WTC11 (cell line): ENCODE results near the gene ZSCAN18. TPM values are rescaled to one million over a fixed set of nuclear protein-coding genes. Genes with fewer than 3 reads are reported as not detected.

ENCODE experiments used
- ATF1 ChIP-seq: sonication (generic); formaldehyde crosslinking; IDR thresholded peaks from 2 replicates; pipeline ENCODE4 v1.8.1; 2023; ENCODE audit warnings: mild to moderate bottlenecking, moderate library complexity, missing genetic modification reagents
- CREB1 ChIP-seq: sonication (generic); formaldehyde crosslinking; IDR thresholded peaks from 2 replicates; pipeline ENCODE4 v1.8.0; 2023; ENCODE audit warnings: mild to moderate bottlenecking, missing genetic modification reagents
- HMGA2 ChIP-seq: fragments of 250-450 bp; sonication (Bioruptor Pico); IDR thresholded peaks from 2 replicates; pipeline ENCODE4 v1.4.0; 2021; ENCODE audit warnings: mild to moderate bottlenecking, moderate library complexity
- JAZF1 ChIP-seq: fragments of 250-450 bp; sonication (Bioruptor Pico); IDR thresholded peaks from 2 replicates; pipeline ENCODE4 v1.9.0; 2021; ENCODE audit warnings: moderate library complexity, mild to moderate bottlenecking, inconsistent platforms
- NR2C2 ChIP-seq: sonication (generic); formaldehyde crosslinking; IDR thresholded peaks from 2 replicates; pipeline ENCODE4 v1.8.0; 2022; ENCODE audit warnings: mild to moderate bottlenecking, missing genetic modification reagents
- SP1 ChIP-seq: sonication (generic); formaldehyde crosslinking; conservative IDR thresholded peaks from 2 replicates; pipeline ENCODE4 v1.8.1; 2022; ENCODE audit warnings: missing genetic modification reagents
- ZNF121 ChIP-seq: sonication (generic); formaldehyde crosslinking; IDR thresholded peaks from 2 replicates; pipeline ENCODE4 v1.8.0; 2023; ENCODE audit warnings: missing genetic modification reagents
- ZNF263 ChIP-seq: sonication (generic); formaldehyde crosslinking; IDR thresholded peaks from 2 replicates; pipeline ENCODE4 v1.8.1; 2022; ENCODE audit warnings: low read depth, mild to moderate bottlenecking, moderate library complexity, missing genetic modification reagents
- ZNF317 ChIP-seq: sonication (generic); formaldehyde crosslinking; IDR thresholded peaks from 2 replicates; pipeline ENCODE4 v1.8.1; 2023; ENCODE audit warnings: low read depth, mild to moderate bottlenecking, moderate library complexity, missing genetic modification reagents, borderline replicate concordance
- ZNF423 ChIP-seq: fragments of 250-450 bp; sonication (Bioruptor Pico); IDR thresholded peaks from 2 replicates; pipeline ENCODE4 v2.1.2; 2022; ENCODE audit warnings: mild to moderate bottlenecking, moderate library complexity
- total RNA-seq: library from RNA; stranded (reverse); gene quantifications from 3 replicates; pipeline ENCODE4 v1.2.3, GENCODE V29; 2021
- TF ChIP-seq, protein P1 (sequence below): fragments of 250-450 bp; sonication (Bioruptor Pico); conservative IDR thresholded peaks from 2 replicates; pipeline ENCODE4 v1.9.0; 2021; ENCODE audit warnings: mild to moderate bottlenecking
- TF ChIP-seq, protein P2 (sequence below): sonication (generic); formaldehyde crosslinking; IDR thresholded peaks from 2 replicates; pipeline ENCODE4 v1.8.1; 2023; ENCODE audit warnings: mild to moderate bottlenecking, missing genetic modification reagents
- TF ChIP-seq, protein P3 (sequence below): fragments of 250-450 bp; sonication (Bioruptor Pico); IDR thresholded peaks from 2 replicates; pipeline ENCODE4 v1.9.0; 2021; ENCODE audit warnings: moderate library complexity, mild to moderate bottlenecking, inconsistent platforms, borderline replicate concordance
- TF ChIP-seq, protein P4 (sequence below): sonication (generic); formaldehyde crosslinking; IDR thresholded peaks from 2 replicates; pipeline ENCODE4 v1.8.0; 2022; ENCODE audit warnings: mild to moderate bottlenecking, missing genetic modification reagents
- TF ChIP-seq, protein P5 (sequence below): fragments of 250-450 bp; sonication (Bioruptor Pico); IDR thresholded peaks from 2 replicates; pipeline ENCODE4 v1.9.0; 2021; ENCODE audit warnings: mild to moderate bottlenecking
- TF ChIP-seq, protein P6 (sequence below): sonication (generic); formaldehyde crosslinking; IDR thresholded peaks from 2 replicates; pipeline ENCODE4 v1.8.1; 2023; ENCODE audit warnings: mild to moderate bottlenecking, moderate library complexity, missing genetic modification reagents
- TF ChIP-seq, protein P7 (sequence below): sonication (generic); formaldehyde crosslinking; conservative IDR thresholded peaks from 2 replicates; pipeline ENCODE4 v1.8.1; 2022; ENCODE audit warnings: mild to moderate bottlenecking, missing genetic modification reagents
- TF ChIP-seq, protein P8 (sequence below): sonication (generic); formaldehyde crosslinking; IDR thresholded peaks from 2 replicates; pipeline ENCODE4 v1.8.0; 2023; ENCODE audit warnings: missing genetic modification reagents

The ZSCAN18 gene
- total RNA-seq, 1 experiment from 2014 or later: 55.9 TPM

DNA sequence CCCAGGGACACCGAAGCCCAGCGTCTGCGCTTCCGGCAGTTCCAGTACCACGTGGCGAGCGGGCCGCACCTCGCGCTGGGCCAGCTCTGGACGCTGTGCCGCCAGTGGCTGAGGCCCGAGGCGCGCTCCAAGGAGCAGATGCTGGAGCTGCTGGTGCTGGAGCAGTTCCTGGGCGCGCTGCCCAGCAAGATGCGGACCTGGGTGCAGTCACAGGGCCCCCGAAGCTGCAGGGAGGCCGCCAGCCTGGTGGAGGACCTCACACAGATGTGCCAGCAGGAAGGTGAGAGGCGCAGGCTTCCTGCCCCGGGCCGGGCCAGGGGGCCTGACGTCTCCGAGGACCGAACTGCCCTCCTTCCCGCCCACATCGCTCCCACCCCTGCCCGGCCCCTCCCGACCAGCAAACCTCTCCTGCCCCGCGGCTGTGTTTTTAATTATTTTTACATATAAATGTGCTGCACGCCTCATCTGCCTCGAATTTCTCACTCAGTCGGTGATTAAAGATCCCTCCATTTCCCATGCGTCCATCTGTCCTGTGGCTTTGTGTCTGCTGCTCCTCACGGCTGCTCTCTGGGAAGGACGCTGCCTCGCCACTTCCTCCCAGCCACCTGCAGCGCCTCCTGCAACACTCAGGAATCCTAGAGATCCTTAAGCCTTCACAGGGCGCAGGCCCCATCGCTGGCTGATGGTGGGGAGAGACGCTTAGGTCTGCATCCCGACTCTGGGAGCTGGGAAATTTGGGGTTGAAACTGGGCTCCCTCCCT lies 59.9 kb downstream of the ZSCAN18 start (continued):
- TF ChIP-seq, protein P1, sequence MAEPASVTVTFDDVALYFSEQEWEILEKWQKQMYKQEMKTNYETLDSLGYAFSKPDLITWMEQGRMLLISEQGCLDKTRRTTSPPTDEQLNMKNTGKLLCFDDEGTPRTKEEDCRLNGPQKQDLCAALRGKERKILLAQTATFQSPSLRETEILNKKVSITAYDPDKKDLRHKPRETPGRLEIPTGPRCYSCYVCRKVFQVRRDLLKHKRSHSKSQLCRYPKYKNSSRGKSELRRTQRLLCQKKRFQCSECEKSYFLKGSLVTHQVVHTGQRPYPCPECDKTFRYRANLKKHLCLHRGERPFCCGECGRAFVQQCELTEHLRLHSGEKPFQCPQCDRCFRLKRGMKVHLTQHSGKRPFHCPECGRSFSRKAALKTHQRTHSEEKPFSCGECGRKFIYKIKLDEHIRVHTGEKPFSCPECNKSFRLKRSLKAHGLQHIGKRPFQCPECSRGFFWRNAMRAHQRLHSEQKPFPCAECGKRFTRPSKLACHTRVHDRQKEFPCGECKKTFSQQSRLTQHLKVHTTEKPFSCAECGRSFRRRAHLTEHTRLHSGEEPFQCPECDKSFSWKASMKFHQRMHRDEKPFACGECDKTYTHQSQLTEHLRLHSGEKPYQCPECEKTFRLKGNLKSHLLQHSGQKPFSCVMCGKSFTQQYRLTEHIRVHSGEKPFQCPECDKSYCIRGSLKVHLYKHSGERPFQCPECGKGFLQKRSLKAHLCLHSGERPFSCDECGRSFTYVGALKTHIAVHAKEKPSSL (CRISPR knock-in tag): no peak
- TF ChIP-seq NR2C2 (CRISPR knock-in tag) (no peak), ZNF317 (CRISPR knock-in tag) (peak; percentile 87), ZNF263 (CRISPR knock-in tag) (no peak), CREB1 (CRISPR knock-in tag) (no peak), ZNF423 (CRISPR knock-in tag) (no peak), ATF1 (no peak), HMGA2 (CRISPR knock-in tag) (no peak), ZNF121 (CRISPR knock-in tag) (no peak), JAZF1 (no peak), SP1 (CRISPR knock-in tag) (no peak)
- TF ChIP-seq, protein P2, sequence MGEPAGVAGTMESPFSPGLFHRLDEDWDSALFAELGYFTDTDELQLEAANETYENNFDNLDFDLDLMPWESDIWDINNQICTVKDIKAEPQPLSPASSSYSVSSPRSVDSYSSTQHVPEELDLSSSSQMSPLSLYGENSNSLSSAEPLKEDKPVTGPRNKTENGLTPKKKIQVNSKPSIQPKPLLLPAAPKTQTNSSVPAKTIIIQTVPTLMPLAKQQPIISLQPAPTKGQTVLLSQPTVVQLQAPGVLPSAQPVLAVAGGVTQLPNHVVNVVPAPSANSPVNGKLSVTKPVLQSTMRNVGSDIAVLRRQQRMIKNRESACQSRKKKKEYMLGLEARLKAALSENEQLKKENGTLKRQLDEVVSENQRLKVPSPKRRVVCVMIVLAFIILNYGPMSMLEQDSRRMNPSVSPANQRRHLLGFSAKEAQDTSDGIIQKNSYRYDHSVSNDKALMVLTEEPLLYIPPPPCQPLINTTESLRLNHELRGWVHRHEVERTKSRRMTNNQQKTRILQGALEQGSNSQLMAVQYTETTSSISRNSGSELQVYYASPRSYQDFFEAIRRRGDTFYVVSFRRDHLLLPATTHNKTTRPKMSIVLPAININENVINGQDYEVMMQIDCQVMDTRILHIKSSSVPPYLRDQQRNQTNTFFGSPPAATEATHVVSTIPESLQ (CRISPR knock-in tag): no peak
- TF ChIP-seq, protein P3, sequence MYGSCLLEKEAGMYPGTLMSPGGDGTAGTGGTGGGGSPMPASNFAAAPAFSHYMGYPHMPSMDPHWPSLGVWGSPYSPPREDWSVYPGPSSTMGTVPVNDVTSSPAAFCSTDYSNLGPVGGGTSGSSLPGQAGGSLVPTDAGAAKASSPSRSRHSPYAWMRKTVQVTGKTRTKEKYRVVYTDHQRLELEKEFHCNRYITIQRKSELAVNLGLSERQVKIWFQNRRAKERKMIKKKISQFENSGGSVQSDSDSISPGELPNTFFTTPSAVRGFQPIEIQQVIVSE (CRISPR knock-in tag): no peak
- TF ChIP-seq, protein P4, sequence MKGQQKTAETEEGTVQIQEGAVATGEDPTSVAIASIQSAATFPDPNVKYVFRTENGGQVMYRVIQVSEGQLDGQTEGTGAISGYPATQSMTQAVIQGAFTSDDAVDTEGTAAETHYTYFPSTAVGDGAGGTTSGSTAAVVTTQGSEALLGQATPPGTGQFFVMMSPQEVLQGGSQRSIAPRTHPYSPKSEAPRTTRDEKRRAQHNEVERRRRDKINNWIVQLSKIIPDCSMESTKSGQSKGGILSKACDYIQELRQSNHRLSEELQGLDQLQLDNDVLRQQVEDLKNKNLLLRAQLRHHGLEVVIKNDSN (CRISPR knock-in tag): peak; percentile 24; the same call in 1 of the 2 replicates
- TF ChIP-seq, protein P5, sequence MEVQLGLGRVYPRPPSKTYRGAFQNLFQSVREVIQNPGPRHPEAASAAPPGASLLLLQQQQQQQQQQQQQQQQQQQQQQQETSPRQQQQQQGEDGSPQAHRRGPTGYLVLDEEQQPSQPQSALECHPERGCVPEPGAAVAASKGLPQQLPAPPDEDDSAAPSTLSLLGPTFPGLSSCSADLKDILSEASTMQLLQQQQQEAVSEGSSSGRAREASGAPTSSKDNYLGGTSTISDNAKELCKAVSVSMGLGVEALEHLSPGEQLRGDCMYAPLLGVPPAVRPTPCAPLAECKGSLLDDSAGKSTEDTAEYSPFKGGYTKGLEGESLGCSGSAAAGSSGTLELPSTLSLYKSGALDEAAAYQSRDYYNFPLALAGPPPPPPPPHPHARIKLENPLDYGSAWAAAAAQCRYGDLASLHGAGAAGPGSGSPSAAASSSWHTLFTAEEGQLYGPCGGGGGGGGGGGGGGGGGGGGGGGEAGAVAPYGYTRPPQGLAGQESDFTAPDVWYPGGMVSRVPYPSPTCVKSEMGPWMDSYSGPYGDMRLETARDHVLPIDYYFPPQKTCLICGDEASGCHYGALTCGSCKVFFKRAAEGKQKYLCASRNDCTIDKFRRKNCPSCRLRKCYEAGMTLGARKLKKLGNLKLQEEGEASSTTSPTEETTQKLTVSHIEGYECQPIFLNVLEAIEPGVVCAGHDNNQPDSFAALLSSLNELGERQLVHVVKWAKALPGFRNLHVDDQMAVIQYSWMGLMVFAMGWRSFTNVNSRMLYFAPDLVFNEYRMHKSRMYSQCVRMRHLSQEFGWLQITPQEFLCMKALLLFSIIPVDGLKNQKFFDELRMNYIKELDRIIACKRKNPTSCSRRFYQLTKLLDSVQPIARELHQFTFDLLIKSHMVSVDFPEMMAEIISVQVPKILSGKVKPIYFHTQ (CRISPR knock-in tag): no peak
- TF ChIP-seq, protein P6, sequence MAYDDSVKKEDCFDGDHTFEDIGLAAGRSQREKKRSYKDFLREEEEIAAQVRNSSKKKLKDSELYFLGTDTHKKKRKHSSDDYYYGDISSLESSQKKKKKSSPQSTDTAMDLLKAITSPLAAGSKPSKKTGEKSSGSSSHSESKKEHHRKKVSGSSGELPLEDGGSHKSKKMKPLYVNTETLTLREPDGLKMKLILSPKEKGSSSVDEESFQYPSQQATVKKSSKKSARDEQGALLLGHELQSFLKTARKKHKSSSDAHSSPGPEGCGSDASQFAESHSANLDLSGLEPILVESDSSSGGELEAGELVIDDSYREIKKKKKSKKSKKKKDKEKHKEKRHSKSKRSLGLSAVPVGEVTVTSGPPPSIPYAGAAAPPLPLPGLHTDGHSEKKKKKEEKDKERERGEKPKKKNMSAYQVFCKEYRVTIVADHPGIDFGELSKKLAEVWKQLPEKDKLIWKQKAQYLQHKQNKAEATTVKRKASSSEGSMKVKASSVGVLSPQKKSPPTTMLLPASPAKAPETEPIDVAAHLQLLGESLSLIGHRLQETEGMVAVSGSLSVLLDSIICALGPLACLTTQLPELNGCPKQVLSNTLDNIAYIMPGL (CRISPR knock-in tag): no peak
- TF ChIP-seq, protein P7, sequence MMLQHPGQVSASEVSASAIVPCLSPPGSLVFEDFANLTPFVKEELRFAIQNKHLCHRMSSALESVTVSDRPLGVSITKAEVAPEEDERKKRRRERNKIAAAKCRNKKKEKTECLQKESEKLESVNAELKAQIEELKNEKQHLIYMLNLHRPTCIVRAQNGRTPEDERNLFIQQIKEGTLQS (CRISPR knock-in tag): no peak
- TF ChIP-seq, protein P8, sequence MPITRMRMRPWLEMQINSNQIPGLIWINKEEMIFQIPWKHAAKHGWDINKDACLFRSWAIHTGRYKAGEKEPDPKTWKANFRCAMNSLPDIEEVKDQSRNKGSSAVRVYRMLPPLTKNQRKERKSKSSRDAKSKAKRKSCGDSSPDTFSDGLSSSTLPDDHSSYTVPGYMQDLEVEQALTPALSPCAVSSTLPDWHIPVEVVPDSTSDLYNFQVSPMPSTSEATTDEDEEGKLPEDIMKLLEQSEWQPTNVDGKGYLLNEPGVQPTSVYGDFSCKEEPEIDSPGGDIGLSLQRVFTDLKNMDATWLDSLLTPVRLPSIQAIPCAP: 0 out of 2 replicates have a peak, but pooled peaks have one; percentile 27
